ENCODE measurements around the gene SNAP91.
"Not testable (repeated sequence)": the region's sequence is repeated elsewhere in the genome, so short reads cannot be mapped to it uniquely, and the experiment has no call there.

The SNAP91 gene, protein sequence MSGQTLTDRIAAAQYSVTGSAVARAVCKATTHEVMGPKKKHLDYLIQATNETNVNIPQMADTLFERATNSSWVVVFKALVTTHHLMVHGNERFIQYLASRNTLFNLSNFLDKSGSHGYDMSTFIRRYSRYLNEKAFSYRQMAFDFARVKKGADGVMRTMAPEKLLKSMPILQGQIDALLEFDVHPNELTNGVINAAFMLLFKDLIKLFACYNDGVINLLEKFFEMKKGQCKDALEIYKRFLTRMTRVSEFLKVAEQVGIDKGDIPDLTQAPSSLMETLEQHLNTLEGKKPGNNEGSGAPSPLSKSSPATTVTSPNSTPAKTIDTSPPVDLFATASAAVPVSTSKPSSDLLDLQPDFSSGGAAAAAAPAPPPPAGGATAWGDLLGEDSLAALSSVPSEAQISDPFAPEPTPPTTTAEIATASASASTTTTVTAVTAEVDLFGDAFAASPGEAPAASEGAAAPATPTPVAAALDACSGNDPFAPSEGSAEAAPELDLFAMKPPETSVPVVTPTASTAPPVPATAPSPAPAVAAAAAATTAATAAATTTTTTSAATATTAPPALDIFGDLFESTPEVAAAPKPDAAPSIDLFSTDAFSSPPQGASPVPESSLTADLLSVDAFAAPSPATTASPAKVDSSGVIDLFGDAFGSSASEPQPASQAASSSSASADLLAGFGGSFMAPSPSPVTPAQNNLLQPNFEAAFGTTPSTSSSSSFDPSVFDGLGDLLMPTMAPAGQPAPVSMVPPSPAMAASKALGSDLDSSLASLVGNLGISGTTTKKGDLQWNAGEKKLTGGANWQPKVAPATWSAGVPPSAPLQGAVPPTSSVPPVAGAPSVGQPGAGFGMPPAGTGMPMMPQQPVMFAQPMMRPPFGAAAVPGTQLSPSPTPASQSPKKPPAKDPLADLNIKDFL

DNA sequence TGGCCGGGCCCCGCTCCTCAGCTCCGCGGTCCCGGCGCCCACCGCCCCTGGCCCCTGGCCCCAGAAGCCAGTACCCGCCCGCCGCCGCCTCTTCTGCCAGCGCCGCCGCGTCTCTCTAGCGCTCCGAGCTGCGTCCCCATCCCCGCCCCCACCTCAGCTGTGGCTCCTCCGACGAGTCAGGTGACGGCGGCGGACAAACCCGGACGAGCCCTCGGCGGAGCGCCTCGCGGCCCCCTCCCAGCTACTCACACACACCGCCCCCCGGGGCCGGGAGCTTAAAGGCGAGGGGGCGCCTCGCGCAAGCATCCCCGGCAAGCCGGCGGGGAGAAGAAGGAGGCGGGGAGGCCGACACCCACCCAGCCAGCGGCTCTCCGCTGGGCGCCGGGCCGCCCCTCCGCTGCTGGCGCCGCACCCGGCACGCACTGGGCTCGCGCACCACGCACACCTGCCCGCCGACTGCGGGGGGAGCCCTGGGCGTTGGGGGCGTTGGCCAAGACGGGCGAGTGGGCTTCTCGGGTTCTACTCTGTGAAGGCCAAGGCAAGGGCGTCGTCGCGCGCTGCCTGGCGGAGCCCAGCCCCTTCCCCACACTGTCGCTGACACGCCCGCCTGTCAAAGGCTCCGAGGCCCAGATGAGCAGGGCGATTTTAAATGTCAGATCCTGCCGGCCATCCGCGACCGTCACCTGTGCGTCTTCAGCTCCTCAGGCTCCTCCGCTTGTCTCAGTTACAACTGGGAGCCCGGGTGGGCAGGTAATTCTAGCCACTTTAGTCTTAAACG is at the start of gene SNAP91:
SNAP91 (minus strand) TSS at position 132 of the 778 bp plus-strand sequence. CDS start 1,174 bp downstream, outside the sequence.
- peak; percentile 90 for DNase-seq

DNA sequence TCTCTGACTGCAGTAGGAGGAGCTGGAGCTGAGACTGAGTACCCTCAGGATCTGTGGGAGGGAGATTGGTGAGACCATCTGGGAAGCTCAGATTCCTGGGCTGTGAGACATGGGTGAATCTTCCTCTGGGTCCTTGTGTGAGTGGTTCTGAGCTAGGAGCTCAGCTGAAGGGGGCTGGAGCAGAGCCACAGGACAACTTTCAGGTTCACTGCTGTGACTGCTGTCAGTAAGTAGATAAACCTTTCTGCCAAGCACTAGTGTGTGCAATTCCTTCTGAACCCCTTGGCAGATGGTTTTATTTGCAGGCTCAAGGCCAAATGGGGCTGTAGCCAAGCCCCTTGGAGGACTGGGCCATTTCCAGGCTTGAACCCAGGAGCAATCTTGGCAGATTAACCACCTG is 49.6 kb upstream of the SNAP91 start:
- DNase-seq = peak; percentile 33

DNA sequence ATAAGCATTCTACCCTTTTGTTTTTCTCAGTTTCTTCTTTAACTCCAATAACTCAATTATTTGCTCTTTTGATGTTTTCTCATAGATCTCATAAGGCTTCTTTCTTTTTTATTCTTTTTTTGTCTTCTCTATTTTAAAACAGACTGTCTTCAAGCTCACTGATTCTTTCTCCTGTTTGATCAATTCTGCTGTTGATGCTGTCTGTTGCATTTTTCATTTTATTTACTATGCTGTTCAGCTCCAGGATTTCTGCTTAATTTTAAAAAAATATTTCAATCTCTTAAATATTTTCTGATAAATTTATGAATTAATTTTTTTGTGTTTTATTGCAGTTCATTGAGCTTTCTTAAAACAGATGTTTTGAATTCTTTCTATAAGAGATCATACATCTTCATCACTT is 48.1 kb upstream of the SNAP91 start:
- DNase-seq = no peak

DNA sequence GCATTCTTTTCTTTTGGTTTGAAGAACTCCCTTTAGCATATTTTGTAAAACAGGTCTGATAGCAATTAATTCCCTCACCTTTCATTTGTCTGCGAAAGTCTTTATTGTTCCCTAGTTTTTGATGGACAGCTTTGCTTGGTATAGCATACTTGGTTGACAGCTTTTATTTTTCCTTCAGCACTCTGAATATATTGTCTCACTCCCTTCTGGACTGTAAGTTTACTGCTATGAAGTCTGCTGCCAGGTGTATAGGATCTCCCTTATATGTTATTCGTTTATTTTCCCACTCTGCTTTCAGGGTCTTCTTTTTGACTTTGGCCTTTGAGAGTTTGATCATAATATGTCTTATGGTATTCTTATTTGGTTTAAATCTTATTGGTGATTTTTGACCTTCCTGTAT is 47.7 kb upstream of the SNAP91 start:
- no peak for DNase-seq

DNA sequence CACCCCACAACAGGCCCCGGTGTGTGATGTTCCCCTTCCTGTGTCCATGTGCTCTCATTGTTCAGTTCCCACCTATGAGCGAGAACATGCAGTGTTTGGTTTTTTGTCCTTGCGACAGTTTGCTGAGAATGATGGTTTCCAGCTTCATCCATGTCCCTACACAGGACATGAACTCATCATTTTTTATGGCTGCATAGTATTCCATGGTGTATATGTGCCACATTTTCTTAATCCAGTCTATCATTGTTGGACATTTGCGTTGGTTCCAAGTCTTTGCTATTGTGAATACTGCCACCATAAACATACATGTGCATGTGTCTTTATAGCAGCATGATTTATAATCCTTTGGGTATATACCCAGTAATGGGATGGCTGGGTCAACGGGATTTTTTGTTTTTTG is 43.5 kb upstream of the SNAP91 start:
- not testable (repeated sequence) for DNase-seq

DNA sequence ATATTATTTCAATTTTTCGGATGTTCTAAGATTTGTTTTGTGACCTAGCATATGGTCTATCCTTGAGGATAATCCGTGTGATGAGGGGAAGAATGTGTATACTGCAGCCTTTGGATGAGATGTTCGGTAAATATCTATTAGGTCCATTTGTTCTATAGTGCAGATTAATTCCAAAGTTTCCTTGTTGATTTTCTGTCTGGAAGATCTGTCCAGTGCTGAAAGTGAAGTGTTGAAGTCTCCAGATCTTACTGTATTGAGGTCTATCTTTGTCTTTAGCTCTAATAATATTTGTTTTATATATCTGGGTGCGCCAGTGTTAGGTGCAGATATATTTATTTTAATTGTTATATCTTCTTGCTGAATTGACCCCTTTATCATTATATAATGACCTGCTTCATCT is 32.2 kb upstream of the SNAP91 start:
- DNase-seq = no peak

DNA sequence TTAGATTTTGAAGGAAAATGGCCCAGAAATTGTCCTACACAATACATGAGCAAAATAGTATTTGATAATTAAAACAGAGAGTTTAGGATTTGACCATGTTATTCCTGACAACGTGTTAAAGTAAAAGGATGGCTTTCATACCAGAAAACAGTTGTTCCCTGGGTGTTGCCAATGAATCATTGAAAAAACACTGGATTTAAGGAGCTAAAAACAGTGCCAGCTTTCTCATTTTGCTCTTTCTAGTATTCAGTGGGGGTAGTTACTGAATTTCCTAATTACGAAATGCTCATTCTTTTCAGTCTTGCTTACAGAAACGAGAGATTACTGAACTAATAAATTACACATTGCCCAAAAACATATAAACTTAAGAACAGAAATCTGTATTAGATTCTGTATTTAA is 26.6 kb upstream of the SNAP91 start:
- DNase-seq = no peak

DNA sequence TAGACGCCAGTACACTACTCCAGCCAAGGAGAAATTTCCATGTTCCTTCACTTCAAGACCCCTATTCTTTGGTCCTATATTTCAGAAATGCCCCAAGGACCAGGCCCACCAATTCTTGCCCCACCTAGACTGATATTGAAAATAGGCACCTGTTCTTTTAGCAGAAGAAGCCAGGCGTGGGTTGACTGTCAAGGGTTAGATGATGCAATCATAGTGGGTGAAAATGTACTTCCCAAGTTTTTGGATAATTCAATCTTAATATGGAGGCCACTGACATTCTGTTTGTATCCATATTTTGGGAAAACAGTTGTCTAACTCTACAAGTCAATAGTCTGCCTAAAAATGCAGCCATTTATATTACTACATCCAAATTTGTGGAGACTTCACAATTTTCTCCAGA is 21.0 kb upstream of the SNAP91 start:
- no peak for DNase-seq

DNA sequence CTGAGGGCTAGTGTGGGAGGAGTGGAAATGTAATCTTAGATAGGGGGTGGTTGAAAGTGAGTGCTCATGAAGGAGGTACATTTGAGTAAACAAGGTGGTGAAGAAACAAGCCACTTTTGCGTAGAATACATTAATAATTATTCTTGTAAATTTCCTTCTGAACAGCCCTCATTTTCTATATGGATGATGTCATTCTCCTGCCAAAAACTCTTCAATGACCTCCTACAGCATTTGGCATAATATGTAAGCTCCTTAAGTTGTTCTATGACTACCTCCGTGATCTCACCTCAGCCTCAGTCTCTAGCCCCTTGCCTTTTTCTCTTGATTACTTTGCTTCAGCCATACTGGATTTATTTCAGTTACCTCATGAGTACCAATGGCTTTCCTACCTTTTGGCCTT is 14.0 kb upstream of the SNAP91 start:
- no peak for DNase-seq

DNA sequence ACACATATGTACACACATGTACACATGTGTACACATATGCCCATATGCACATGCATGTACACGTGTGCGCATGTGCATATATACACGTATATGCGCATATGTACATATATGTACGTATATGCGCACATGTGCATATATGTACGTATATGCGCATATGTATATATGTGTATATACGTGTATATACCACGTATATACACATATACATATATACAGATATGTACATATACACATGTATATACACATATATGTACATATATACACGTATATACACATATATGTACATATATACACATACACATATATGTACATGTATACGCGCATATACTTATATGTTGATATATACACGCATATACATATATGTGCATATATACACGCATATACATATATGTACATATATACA is 8.9 kb upstream of the SNAP91 start:
- DNase-seq = no peak

DNA sequence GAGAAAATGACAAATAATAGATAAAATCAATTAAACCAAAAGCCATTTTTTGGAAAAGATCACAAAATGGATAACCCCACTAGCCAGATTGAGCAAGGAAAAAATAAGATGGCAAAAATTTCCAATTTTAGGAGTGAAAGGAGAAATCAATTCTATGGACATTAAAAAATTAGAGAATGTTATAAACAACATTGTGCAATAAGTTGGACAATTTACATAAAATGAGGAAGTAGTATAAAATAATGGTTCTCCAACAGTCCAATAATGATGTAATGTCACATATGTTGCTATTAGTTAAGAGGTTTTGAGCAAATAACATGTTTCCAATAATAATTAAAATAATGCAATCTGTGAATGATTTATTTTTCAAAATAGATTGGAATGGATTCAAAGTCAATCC is 3.1 kb upstream of the SNAP91 start:
- DNase-seq = no peak

DNA sequence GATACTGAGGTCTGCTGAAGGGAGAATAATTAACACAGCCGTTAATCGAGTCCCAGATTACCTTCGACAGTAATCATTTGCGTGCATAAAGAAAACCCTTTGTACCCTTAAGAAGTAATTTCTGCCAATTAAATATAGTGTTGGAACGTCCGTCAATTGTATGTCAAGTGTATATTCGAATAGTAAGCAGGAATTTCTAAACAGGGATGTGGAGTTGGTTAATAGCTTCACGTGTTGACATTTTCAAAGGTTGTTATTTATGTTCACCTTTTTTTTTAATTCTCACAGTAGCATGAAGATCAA is 798 bp upstream of the SNAP91 start:
- DNase-seq = no peak

DNA sequence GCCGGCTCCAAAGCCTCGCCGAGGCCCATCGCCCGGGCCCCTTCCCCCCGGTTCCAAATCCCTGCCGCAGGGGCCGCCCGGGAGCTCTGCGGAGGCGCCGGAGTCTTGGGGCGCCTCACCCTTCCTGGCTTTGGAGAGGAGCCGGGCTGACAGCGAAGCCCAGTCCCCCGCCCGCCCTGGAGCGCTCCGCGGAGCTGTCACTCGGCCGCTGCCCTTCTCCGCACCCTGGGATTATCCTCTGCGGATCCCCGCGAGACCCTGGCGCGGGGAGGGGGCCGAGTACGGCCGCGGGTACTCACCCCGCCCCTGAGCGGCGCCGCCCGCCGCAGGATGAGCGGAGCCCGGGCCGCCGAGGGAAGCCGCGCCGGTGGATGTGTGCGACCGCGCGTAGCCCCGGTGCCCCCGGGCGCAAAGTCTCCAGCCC is 343 bp downstream of the SNAP91 start:
- DNase-seq = peak; percentile 22

DNA sequence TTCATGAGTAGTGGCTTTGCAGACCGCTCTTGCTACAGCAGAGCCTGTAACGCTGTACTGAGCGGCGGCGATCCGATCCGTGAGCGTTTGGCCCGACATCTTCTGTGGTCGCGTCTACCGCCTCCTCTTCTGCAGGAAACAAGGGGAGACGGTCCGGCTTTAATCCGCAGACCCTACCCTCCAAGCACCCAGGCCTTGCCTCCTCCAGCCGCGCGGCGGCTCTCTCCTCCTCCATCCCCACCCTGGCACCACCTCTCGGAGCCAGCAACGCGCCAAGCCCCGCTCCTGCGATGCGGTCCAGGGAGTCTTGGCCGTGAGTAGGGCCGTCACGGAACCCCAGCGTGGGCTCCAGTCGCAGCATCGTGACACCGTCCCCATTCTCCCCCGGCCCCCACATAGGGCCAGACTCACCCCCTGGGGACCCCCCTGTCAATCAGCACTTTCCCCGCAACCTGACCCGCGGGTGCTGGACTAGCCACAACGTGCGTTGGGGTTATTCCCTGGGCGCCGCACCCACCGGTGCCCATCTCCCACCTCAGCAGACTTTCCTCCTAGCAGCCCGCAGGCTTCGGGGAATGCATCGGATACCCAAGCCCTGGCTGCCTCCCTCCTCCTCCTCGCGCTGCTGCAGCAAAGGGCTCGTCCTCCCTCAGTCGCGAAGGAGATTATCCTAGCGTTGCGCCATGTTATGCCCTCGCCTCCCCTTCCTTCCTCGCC is 914 bp downstream of the SNAP91 start:
- peak; percentile 19 for DNase-seq

DNA sequence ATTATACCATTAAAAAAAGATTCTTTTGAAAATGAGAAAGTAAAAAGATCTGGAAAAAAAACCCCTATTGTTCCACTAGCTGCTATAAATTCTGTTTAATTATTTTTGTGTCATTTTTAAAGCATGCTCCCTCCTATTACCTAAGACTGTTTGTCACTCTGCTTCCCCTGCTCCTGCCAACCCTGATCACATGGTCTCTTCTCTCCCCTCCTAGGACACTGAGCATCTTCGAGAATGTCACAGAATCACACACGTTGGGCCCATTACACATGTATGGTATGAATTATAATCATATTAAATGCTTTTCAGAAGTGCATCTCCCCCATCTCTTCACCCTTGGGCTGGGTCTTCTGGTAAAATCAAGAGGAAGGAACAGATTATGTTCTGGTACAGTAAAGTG is 6.2 kb downstream of the SNAP91 start:
- DNase-seq = no peak

DNA sequence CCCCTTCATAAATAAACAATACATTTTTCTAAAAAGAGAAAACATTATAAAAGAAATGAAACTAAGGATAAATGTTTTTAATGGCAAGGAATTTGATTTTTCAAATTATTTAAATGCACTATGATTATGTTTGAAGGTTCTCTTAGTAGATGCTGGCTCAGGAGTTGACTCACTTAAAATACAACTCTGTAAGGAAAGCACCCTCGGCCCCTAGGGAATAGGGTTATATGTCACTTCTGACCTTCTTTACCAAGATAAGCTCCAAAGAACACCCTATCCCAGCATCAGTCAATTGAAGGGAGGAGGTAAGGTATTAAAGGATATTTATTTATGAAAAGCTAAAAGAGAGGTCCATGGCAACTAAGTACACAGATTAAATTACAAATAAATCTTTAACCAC is 6.8 kb downstream of the SNAP91 start:
- no peak for DNase-seq

DNA sequence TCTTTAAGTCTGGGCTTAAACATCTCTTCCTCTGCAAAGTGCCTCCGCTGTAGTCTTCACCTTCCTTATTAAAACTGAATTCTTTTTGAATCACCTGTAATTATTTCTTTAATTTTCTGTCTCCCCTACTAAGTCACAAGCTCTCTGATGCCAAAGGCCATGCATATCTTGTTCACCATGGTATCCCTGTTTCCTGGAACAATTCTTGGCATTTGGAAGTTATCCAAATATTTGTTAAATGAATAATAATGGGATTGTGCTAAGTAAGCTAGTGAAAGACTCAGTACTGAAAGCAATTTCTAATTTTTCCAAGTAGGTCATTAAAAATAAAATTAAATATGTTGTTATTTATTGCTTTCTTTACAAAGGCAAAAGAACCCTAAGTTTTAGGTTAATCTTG is 12.2 kb downstream of the SNAP91 start:
- DNase-seq = no peak

DNA sequence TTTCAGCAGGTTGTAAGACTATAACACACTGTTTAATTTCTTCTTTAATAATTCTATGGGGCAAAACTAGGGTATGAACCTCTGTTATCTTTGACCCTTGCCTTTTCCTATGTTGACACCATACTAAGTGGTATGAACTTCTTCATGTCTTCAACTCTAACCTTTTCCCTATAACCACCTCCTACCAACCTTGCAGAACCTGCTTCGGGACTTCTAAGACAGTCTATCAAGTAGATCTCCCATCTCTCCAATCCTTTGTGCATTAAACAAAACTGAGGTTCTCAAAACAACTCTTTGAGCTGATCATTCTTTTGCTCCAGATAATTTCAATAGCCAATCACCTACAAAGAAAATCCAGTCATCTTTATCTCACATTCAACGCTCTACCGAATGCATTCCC is 23.4 kb downstream of the SNAP91 start:
- DNase-seq = no peak

DNA sequence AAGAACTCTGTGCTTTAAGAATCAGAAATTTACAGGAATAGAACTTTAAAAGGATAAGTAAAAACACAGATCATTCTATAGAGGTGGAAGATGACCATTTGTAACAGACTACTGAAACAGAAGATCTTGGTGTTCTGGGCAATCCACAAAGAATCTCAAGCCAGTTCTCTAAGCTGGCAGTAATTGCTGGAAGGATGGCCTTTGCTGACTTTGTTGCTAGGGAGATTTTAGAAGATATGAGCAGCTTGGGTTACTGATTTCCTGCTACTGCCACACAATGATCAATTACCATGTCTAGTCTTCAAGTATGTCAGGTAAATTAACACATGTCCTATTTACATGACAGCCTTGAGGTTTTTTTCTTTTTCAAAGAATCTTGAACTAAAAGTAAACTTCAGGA is 31.1 kb downstream of the SNAP91 start:
- no peak for DNase-seq

DNA sequence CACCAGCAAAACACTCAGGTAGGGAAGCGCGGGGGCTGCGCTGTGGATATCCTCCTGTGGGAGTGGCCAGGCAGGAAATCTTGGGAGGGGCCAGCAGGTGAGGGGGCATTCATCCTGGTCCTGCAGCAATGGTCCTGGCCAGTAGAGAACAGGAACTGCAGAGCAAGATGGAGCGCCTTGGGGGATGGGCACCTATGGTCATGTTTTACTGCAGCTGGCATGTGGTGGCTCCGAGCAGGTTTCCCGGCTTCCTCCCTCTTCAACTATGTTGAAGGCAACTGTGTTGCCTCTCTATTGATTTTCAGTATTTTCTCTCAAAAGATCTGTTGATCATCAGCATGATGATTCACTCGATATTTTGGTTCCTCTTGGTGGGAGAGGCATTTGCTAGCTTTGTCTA is 70.9 kb downstream of the SNAP91 start:
- no peak for DNase-seq

DNA sequence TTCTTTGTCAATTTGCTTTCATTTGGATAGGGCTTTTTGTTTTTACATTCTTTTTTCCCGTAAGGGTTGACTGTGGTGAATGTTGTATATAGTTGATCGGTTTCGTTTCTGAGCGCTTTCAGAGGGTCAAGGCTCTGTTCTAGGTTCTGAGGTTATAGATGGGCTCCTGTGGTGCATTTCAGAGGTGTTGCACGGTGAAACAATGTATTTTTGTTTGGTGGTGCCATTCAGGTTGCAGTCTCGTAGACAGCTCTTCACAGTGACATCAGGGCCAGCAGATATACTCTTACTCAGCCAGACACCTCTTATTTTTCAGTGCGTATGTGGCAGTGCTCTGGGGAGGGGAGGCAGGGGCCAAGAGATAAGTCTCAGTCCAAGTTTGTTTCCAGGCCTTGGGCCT is 72.1 kb downstream of the SNAP91 start:
- DNase-seq = no peak

DNA sequence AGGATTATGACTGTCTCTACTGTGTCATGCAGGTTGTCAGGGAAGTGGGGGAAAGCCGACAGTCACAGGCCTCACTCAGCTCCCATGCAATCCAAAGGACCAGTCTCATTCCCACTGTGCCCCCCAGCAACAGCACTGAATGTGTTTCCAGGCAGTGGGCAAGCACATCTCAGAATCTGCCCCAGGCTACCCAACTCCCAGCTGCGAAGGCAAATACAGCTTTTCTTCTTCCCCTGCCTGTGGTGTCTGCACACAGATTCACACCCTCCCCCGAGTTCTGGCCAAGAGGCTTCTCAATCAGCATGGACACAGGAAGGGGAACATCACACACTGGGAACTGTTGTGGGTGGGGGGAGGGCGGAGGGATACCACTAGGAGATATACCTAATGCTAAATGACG is 75.3 kb downstream of the SNAP91 start:
- no peak for DNase-seq

DNA sequence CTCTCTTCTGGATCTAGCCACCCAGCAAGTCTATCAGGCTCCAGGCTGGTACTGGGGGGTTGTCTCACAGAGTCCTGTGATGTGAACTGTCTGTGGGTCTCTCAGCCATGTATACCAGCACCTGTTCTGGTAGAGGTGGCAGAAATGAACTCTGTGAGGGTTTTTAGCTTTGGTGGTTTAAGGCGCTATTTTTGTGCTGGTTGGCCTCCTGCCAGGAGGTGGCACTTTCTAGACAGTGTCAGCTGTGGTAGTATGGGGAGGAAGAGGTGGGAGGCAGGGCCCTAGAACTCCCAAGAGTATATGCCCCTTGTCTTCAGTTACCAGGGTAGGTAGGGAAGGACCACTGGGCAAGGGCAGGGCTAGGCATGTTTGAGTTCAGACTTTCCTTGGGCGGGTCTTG is 75.8 kb downstream of the SNAP91 start:
- DNase-seq = no peak
